ENCODE measurements around the gene CNTNAP5. TPM values are rescaled to one million over a fixed set of nuclear protein-coding genes. Genes with fewer than 3 reads are reported as not detected.

Gene CNTNAP5
- total RNA-seq, 1 experiment from 2014 or later, result not detected

DNA sequence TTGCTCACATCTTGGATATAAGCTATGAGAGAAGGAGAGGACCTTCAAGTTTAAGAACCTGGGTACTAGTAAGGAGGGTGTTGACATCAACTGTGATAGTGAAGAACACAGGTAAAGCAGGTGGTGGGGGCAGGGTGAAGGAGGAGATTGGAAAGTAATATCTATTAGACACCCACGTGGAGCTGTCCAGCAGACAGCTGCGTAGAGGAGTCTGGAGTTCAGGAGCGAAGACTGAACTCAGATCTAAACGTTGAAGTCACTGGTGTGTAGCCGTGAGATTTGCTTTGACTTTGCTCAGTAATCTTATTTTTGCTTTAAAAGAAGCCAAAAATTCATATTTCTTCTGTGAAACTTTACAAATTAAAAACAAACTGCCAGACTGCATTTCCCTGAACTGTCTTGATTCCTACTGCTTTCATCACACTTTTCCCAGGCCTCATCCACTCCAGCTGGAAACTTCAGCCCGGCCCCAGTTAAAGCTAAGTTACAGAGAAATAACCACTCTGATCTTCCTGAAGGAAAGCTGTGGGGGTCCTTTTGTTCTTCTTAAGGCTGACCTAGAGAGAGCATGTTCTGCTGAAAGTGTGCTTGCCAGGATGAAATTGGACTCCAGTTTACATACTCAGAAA is 533.3 kb downstream of the CNTNAP5 start:
- no peaks in the 10 kb centered on the region for H3K27me3 ChIP-seq (replicated peaks; ENCODE audit: insufficient read depth, low read depth, low read length, poor library complexity)
- intact Hi-C loops (cut with micrococcal nuclease; ENCODE audit: unreplicated experiment), result no loop called here
- H3K27ac ChIP-seq (ENCODE audit: low read depth, low read length, poor library complexity, severe bottlenecking), result no peak overlapping the region
- no peak for DNase-seq (ENCODE audit: low spot score)
- no peaks in the 10 kb centered on the region for H3K9me3 ChIP-seq (ENCODE audit: low read depth, low read length, poor library complexity, severe bottlenecking)
- H3K36me3 ChIP-seq (ENCODE audit: insufficient read depth, low read length, poor library complexity, severe bottlenecking), result no peaks in the 10 kb centered on the region
- CTCF ChIA-PET, result no interaction called here
- H3K4me1 ChIP-seq (ENCODE audit: insufficient read depth, low read length, poor library complexity, severe bottlenecking), result no peaks in the 10 kb centered on the region
- BruUV-seq (replicated peaks), result no TSS peak
- TF ChIP-seq CTCF (conservative IDR thresholded peaks at IDR 0.05; ENCODE audit: low read depth, low read length) (no peak), EZH2 (IDR thresholded peaks at IDR 0.05; ENCODE audit: borderline replicate concordance, low read depth, low read length, poor library complexity, severe bottlenecking) (no peak)
- POLR2A ChIA-PET (ENCODE audit: low non-redundant PET), result no interaction called here
- H3K4me3 ChIP-seq (ENCODE audit: low read depth, low read length, poor library complexity, severe bottlenecking), result no peak overlapping the region

DNA sequence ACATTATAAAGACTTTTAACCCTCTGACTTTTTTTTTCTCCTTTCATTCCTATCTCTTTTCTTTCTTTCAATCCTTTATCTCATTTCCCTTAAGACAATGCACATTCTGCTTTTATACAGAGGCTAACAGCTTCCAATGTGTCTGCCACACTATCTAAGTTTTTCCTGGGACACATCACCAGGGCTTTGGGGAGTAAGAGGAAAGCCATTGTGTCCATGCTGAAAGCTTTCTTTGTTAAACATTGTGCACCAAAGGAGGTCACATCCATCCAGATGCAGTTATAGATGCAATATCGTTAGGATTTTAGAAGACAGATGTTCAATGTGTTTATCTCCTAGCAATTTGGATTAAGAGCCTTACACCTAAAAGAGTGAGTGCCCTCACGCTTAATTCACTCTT is 534.1 kb downstream of the CNTNAP5 start:
- ChIA-PET POLR2A (ENCODE audit: low non-redundant PET) (no interaction called here), CTCF (no interaction called here)
- H3K9me3 ChIP-seq (ENCODE audit: low read depth, low read length, poor library complexity, severe bottlenecking), result no peaks in the 10 kb centered on the region
- no TSS peak for BruUV-seq (replicated peaks)
- H3K27me3 ChIP-seq (replicated peaks; ENCODE audit: insufficient read depth, low read depth, low read length, poor library complexity), result no peaks in the 10 kb centered on the region
- TF ChIP-seq CTCF (conservative IDR thresholded peaks at IDR 0.05; ENCODE audit: low read depth, low read length), result no peak
- no peak for TF ChIP-seq EZH2 (IDR thresholded peaks at IDR 0.05; ENCODE audit: borderline replicate concordance, low read depth, low read length, poor library complexity, severe bottlenecking)
- H3K27ac ChIP-seq (ENCODE audit: low read depth, low read length, poor library complexity, severe bottlenecking), result no peak overlapping the region
- intact Hi-C loops (cut with micrococcal nuclease; ENCODE audit: unreplicated experiment), result no loop called here
- no peak for DNase-seq (ENCODE audit: low spot score)
- H3K36me3 ChIP-seq (ENCODE audit: insufficient read depth, low read length, poor library complexity, severe bottlenecking), result no peaks in the 10 kb centered on the region
- no peak overlapping the region for H3K4me3 ChIP-seq (ENCODE audit: low read depth, low read length, poor library complexity, severe bottlenecking)
- no peaks in the 10 kb centered on the region for H3K4me1 ChIP-seq (ENCODE audit: insufficient read depth, low read length, poor library complexity, severe bottlenecking)

GRCh38 chr2:124560592-124561112 is 535.6 kb downstream of the CNTNAP5 start:
- Histone ChIP-seq H3K4me1 (ENCODE audit: insufficient read depth, low read length, poor library complexity, severe bottlenecking) (no peaks in the 10 kb centered on the region), H3K36me3 (ENCODE audit: insufficient read depth, low read length, poor library complexity, severe bottlenecking) (no peaks in the 10 kb centered on the region), H3K4me3 (ENCODE audit: low read depth, low read length, poor library complexity, severe bottlenecking) (no peak overlapping the region), H3K27ac (ENCODE audit: low read depth, low read length, poor library complexity, severe bottlenecking) (no peak overlapping the region), H3K9me3 (ENCODE audit: low read depth, low read length, poor library complexity, severe bottlenecking) (no peaks in the 10 kb centered on the region), H3K27me3 (replicated peaks; ENCODE audit: insufficient read depth, low read depth, low read length, poor library complexity) (no peaks in the 10 kb centered on the region)
- no peak for TF ChIP-seq EZH2 (IDR thresholded peaks at IDR 0.05; ENCODE audit: borderline replicate concordance, low read depth, low read length, poor library complexity, severe bottlenecking)
- no peak for TF ChIP-seq CTCF (conservative IDR thresholded peaks at IDR 0.05; ENCODE audit: low read depth, low read length)
- DNase-seq (ENCODE audit: low spot score), result no peak
- no TSS peak for BruUV-seq (replicated peaks)
- POLR2A ChIA-PET (ENCODE audit: low non-redundant PET), result no interaction called here
- intact Hi-C loops (cut with micrococcal nuclease; ENCODE audit: unreplicated experiment), result no loop called here
- CTCF ChIA-PET, result no interaction called here
